Endothelial cell of coronary artery (primary cell): ENCODE data around the gene SLC17A4. TPM values are rescaled to one million over a fixed set of nuclear protein-coding genes. Genes with fewer than 3 reads are reported as not detected.

Source experiments
- total RNA-seq: library from RNA; depleted of rRNA; stranded (reverse); fragments of >200 nt; gene quantifications from 2 replicates; pipeline ENCODE4 v1.2.3, GENCODE V29; 2014

SLC17A4 gene, protein sequence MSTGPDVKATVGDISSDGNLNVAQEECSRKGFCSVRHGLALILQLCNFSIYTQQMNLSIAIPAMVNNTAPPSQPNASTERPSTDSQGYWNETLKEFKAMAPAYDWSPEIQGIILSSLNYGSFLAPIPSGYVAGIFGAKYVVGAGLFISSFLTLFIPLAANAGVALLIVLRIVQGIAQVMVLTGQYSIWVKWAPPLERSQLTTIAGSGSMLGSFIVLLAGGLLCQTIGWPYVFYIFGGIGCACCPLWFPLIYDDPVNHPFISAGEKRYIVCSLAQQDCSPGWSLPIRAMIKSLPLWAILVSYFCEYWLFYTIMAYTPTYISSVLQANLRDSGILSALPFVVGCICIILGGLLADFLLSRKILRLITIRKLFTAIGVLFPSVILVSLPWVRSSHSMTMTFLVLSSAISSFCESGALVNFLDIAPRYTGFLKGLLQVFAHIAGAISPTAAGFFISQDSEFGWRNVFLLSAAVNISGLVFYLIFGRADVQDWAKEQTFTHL
- total RNA-seq, result not detected in 2 replicates

DNA sequence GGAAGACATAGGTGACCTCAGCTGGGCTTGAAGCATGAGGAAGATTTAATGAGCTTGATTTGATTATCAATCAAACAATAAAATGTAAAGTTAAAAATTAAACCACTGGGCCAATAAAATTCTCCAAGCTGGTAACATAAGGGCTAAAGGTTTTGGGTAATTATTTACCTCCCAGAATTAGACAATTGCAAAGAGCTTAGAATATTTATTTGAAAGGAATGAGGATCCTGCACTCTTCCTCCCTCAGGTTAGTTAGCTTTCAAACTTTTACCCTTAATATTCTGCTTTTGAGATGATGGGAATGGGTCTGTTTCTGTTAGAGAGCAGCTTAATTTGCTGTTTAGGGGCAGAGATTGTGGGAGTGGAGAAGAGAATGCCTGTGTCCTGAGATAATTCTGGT lies at the start of gene SLC17A4:
SLC17A4 (plus strand) TSS at position 208 of the 400 bp plus-strand sequence. CDS start 7,221 bp downstream, outside the sequence.

Other genes starting within 250 kb of the SLC17A4 start
- gene SCGN, start 102.5 kb upstream of the SLC17A4 start, total RNA-seq, result not detected in 2 replicates
- gene SLC17A1, start 77.3 kb downstream of the SLC17A4 start, total RNA-seq, result not detected in 2 replicates
- not detected in 2 replicates for gene SLC17A3, start 119.5 kb downstream of the SLC17A4 start, total RNA-seq
- gene SLC17A2, start 175.9 kb downstream of the SLC17A4 start, total RNA-seq, result not detected in 2 replicates
- 7.4 and 9.1 TPM in 2 replicates for gene TRIM38, start 208.1 kb downstream of the SLC17A4 start, total RNA-seq